ENCODE results near the gene TNFRSF25.

TNFRSF25 gene

GRCh38 chr1:6427441-6428390 is 38.3 kb downstream of the TNFRSF25 start:
- no peak for DNase-seq (ENCODE audit: extremely low read depth, low read depth)
- TF ChIP-seq CTCF (IDR thresholded peaks at IDR 0.05; ENCODE audit: low read depth, low read length) = no peak

- DNase-seq (ENCODE audit: extremely low read depth, low read depth) = no peak
Measured at GRCh38 chr1:6426972-6427350, 39.0 kb downstream of the TNFRSF25 start.

GRCh38 chr1:6426277-6426971 is 39.5 kb downstream of the TNFRSF25 start:
- TF ChIP-seq CTCF (IDR thresholded peaks at IDR 0.05; ENCODE audit: low read depth, low read length) = no peak
- no peak for DNase-seq (ENCODE audit: extremely low read depth, low read depth)

More at GRCh38 chr1:6426972-6427350, 39.0 kb downstream of the TNFRSF25 start:
- no peak for TF ChIP-seq CTCF (IDR thresholded peaks at IDR 0.05; ENCODE audit: low read depth, low read length)

DNA sequence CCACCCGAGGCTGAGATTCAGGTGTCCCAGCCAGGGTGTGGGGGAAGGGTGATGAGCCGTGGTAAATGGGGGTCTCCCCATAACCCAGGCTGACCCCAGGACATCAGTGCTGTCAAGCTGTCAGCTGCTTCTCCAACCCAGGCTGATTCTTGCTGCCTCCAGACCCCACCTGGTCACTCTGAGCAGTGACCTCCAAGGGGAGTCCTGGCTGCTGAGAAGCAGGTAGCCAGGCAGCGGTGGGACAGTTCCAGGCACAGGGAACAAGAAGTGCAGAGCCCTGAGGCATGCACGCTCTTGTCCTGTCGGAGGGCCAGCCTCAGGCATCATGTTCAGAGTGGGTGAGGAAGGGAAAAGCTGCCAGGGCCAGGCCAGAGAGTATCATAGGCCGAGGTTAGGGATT is 40.3 kb downstream of the TNFRSF25 start:
- no peak for DNase-seq (ENCODE audit: extremely low read depth, low read depth)
- no peak for TF ChIP-seq CTCF (IDR thresholded peaks at IDR 0.05; ENCODE audit: low read depth, low read length)

DNA sequence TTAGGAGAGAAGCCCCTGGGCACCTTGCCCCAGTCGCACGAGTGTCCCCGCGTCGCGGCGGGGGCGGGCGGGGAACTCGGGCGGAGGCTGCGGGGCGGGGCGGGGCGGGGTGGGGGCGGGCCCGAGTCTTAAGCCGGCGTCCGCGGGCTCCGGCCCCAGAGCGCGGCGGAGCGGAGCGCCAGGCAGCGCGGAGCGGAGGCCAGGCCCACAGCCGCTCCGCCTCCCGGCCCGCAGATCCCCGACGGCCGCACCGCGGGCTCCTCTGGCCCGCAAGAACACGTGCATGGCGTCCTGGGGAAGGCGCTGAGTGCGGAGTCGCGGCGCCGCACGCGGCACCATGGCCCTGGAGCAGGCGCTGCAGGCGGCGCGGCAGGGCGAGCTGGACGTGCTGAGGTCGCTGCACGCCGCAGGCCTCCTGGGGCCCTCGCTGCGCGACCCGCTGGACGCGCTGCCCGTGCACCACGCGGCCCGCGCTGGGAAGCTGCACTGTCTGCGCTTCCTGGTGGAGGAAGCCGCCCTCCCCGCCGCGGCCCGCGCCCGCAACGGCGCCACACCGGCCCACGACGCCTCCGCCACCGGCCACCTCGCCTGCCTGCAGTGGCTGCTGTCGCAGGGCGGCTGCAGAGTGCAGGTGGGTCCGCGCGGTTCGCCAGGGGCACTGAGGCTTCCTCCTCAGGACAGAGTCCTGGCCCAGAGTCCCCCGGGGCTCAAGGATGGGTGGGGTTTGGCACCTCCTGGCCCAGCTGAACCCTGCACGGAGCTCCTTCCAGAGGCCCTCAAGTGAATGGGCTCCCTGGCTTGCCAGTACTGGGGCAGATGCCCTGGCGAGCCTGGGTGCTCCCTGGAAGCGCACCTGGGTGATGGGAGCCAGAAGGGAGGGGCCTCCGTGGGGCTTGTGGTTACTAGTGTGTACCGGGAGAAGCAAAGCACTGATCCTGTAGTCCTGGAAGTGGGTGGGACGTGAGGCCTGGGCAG is 41.1 kb downstream of the TNFRSF25 start, which contains the start of gene ESPN:
TSS of gene ESPN (plus strand) at position 158 of the 975 bp plus-strand sequence. CDS start at position 338, 180 bp downstream.
- TF ChIP-seq CTCF (IDR thresholded peaks at IDR 0.05; ENCODE audit: low read depth, low read length) = no peak
- DNase-seq (ENCODE audit: extremely low read depth, low read depth) = no peak

DNA sequence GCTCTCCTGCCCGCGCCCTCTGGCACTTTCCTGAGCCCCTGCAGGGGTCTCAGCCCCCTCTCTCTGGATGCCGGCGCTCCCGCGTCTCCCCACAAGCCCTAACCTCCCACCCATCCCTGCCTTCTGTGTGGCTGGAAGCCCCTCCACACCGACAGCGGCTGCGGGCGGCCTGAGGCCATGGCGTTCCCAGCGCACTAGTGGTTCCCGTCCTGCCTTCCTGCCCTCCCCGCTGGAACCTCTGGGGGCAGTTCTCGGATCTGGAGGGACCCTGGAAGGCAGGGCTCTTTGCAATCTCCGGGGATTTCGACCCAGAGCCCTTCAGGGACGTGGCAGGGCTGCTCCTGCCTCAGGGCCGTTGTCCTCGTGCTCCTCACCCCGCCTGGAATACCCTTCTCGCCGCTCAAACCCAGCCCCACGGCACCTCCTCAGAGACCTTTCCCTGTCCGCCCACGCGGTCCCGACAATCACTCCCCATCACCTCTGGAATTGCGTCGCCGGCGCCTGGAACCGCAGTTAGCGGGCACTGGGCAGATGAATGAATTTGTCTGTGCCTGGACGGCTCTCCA is 41.9 kb downstream of the TNFRSF25 start:
- no peak for DNase-seq (ENCODE audit: extremely low read depth, low read depth)
- TF ChIP-seq CTCF (IDR thresholded peaks at IDR 0.05; ENCODE audit: low read depth, low read length) = no peak; the same call in 1 of the 2 replicates
